Iris pigment epithelial cell (primary cell): ENCODE results near the gene IGHMBP2.
"Not testable (repeated sequence)": the region's sequence is repeated elsewhere in the genome, so short reads cannot be mapped to it uniquely, and the experiment has no call there.

Experiments used
- DNase-seq: peaks from one replicate; pipeline ENCODE4 v3.0.0-alpha.2; 2011; ENCODE audit warnings: low read depth

IGHMBP2 gene

GRCh38 chr11:68903288-68904247 is at the start of gene IGHMBP2, which contains the start of gene MRPL21:
TSS of gene IGHMBP2 (plus strand) at chr11:68903891. CDS start at chr11:68903953, 62 bp downstream.
TSS of gene MRPL21 (minus strand) at chr11:68903832. CDS start at chr11:68903810, 22 bp downstream.
- DNase-seq: peak; percentile 85

- no peak for DNase-seq
Measured at GRCh38 chr11:68854273-68854958, 49.3 kb upstream of the IGHMBP2 start.

- peak; percentile 64 for DNase-seq
Measured at GRCh38 chr11:68855205-68855981, 48.3 kb upstream of the IGHMBP2 start.

GRCh38 chr11:68856425-68857030 is 47.2 kb upstream of the IGHMBP2 start:
- DNase-seq: not testable (repeated sequence)

GRCh38 chr11:68857037-68857586 is 46.6 kb upstream of the IGHMBP2 start:
- no peak for DNase-seq

GRCh38 chr11:68859123-68859522 is 44.6 kb upstream of the IGHMBP2 start:
- no peak for DNase-seq

GRCh38 chr11:68862421-68862820 is 41.3 kb upstream of the IGHMBP2 start:
- no peak for DNase-seq

GRCh38 chr11:68863553-68864265 is 40.0 kb upstream of the IGHMBP2 start:
- no peak for DNase-seq

- no peak for DNase-seq
Measured at GRCh38 chr11:68865241-68865640, 38.5 kb upstream of the IGHMBP2 start.

GRCh38 chr11:68867066-68867465 is 36.6 kb upstream of the IGHMBP2 start:
- no peak for DNase-seq

GRCh38 chr11:68868221-68868835 is 35.4 kb upstream of the IGHMBP2 start:
- DNase-seq: no peak

GRCh38 chr11:68870470-68870869 is 33.2 kb upstream of the IGHMBP2 start:
- DNase-seq: no peak

GRCh38 chr11:68872216-68873003 is 31.3 kb upstream of the IGHMBP2 start:
- DNase-seq: peak; percentile 27

- DNase-seq: no peak
Measured at GRCh38 chr11:68878022-68878421, 25.7 kb upstream of the IGHMBP2 start.

GRCh38 chr11:68880851-68881250 is 22.8 kb upstream of the IGHMBP2 start:
- no peak for DNase-seq

- no peak for DNase-seq
Measured at GRCh38 chr11:68881320-68881719, 22.4 kb upstream of the IGHMBP2 start.

GRCh38 chr11:68882391-68882790 is 21.3 kb upstream of the IGHMBP2 start:
- DNase-seq: no peak

- DNase-seq: not testable (repeated sequence)
Measured at GRCh38 chr11:68884827-68885226, 18.9 kb upstream of the IGHMBP2 start.

GRCh38 chr11:68889948-68890446 is 13.7 kb upstream of the IGHMBP2 start:
- peak; percentile 84 for DNase-seq
